ENCODE data around the gene LUC7L2. TPM values are rescaled to one million over a fixed set of nuclear protein-coding genes. Genes with fewer than 3 reads are reported as not detected.

The LUC7L2 gene
- total RNA-seq, 1 experiment from 2014 or later = 94.4 TPM

DNA sequence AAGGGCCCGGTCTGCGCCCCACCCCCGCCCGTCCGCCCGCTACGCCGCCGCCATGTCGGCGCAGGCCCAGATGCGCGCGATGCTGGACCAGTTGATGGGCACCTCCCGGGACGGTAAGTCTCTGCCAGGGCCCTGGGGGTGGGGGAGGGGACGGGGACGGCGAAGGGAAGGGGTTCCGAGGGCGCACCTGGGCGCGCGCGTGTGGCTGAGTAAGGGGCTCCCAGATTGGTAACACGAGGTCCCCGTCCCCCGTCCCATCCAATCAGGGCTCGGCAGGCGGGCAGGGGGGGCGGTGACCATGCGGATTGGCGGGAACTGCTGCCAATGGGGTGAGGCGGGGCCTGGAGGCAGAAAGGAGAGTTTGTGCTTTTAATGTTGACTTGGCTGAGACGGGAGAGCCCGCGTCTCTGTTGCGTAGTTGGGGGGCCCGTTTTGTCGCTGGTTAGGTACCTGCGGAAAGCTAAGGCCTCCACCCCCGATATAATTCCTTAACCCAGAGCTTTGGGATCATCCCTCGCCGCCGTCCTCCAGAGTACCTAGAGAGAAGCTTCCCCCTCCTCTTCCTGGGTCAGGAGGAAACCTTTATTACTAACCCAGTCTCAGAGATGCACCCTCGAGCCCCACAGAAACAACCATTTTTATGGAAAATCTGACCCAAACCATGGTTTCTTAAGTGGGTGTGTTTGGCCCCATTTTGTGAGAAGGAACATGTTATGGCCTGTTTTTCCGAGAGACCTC, 685 bp downstream of the LUC7L2 start (continued):
- TF ChIP-seq CREB1 (CRISPR knock-in tag; IDR thresholded peaks at IDR 0.05) = no peak
- TF ChIP-seq, protein P1, sequence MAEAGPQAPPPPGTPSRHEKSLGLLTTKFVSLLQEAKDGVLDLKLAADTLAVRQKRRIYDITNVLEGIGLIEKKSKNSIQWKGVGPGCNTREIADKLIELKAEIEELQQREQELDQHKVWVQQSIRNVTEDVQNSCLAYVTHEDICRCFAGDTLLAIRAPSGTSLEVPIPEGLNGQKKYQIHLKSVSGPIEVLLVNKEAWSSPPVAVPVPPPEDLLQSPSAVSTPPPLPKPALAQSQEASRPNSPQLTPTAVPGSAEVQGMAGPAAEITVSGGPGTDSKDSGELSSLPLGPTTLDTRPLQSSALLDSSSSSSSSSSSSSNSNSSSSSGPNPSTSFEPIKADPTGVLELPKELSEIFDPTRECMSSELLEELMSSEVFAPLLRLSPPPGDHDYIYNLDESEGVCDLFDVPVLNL (CRISPR knock-in tag; IDR thresholded peaks at IDR 0.05; ENCODE audit: borderline replicate concordance, low read depth) = no peak
- TF ChIP-seq NFATC4 (CRISPR knock-in tag; IDR thresholded peaks at IDR 0.05) = no peak

DNA sequence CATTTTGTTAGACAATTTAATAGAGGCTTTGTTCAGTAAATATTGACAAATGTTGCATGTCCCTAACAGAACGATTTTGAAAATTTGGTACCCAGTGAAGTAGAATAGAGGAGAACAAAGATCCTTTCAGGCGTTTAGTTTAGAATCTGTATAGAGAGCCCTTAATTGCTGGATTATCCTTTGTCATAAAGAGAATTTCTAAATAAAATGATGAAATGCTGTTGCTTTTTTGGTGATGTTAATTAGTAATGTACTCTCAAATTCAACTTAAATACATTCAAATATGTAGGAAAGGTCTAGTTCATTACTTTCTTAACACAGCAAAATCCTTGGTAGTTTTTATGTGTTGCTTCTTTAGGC, 1.2 kb downstream of the LUC7L2 start:
- ATAC-seq (no peak), DNase-seq (ENCODE audit: low spot score) (no peak)
- Mint-ChIP-seq H3K27ac (peak overlapping the region; percentile 95), H3K4me1 (peaks cover 36% of the 10 kb centered on the region), H3K27me3 (ENCODE audit: low read depth) (no peaks in the 10 kb centered on the region), H3K4me3 (peak overlapping the region; percentile 81), H3K36me3 (peaks cover 7% of the 10 kb centered on the region), H3K9me3 (no peaks in the 10 kb centered on the region)
- POLR2A ChIA-PET = interaction anchor here (0.6 to 1.9 kb wide), 5 partner anchors 9 to 40 kb away, joined by 3 to 9 read pairs (median 4); no protein-coding TSS in a partner anchor
- CTCF ChIA-PET = no interaction called here
- no peak for TF ChIP-seq ZNF219 (CRISPR knock-in tag; IDR thresholded peaks at IDR 0.05; ENCODE audit: borderline replicate concordance)
- TF ChIP-seq, protein P2, sequence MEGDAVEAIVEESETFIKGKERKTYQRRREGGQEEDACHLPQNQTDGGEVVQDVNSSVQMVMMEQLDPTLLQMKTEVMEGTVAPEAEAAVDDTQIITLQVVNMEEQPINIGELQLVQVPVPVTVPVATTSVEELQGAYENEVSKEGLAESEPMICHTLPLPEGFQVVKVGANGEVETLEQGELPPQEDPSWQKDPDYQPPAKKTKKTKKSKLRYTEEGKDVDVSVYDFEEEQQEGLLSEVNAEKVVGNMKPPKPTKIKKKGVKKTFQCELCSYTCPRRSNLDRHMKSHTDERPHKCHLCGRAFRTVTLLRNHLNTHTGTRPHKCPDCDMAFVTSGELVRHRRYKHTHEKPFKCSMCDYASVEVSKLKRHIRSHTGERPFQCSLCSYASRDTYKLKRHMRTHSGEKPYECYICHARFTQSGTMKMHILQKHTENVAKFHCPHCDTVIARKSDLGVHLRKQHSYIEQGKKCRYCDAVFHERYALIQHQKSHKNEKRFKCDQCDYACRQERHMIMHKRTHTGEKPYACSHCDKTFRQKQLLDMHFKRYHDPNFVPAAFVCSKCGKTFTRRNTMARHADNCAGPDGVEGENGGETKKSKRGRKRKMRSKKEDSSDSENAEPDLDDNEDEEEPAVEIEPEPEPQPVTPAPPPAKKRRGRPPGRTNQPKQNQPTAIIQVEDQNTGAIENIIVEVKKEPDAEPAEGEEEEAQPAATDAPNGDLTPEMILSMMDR (IDR thresholded peaks at IDR 0.05) = no peak
- no peak for TF ChIP-seq FOXP1 (CRISPR knock-in tag; IDR thresholded peaks at IDR 0.05; ENCODE audit: borderline replicate concordance)
- no peak for TF ChIP-seq TCF7 (CRISPR knock-in tag; IDR thresholded peaks at IDR 0.05; ENCODE audit: low read depth)
- no peak for TF ChIP-seq SMAD4 (CRISPR knock-in tag; IDR thresholded peaks at IDR 0.05)
- TF ChIP-seq, protein P3, sequence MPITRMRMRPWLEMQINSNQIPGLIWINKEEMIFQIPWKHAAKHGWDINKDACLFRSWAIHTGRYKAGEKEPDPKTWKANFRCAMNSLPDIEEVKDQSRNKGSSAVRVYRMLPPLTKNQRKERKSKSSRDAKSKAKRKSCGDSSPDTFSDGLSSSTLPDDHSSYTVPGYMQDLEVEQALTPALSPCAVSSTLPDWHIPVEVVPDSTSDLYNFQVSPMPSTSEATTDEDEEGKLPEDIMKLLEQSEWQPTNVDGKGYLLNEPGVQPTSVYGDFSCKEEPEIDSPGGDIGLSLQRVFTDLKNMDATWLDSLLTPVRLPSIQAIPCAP (CRISPR knock-in tag; IDR thresholded peaks at IDR 0.05) = no peak
- TF ChIP-seq, protein P4, sequence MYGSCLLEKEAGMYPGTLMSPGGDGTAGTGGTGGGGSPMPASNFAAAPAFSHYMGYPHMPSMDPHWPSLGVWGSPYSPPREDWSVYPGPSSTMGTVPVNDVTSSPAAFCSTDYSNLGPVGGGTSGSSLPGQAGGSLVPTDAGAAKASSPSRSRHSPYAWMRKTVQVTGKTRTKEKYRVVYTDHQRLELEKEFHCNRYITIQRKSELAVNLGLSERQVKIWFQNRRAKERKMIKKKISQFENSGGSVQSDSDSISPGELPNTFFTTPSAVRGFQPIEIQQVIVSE (CRISPR knock-in tag; IDR thresholded peaks at IDR 0.05; ENCODE audit: borderline replicate concordance) = no peak
- TF ChIP-seq CREM (CRISPR knock-in tag; IDR thresholded peaks at IDR 0.05) = no peak
- no peak for TF ChIP-seq MYBL2 (CRISPR knock-in tag; IDR thresholded peaks at IDR 0.05)
- no peak for TF ChIP-seq ZNF396 (CRISPR knock-in tag; IDR thresholded peaks at IDR 0.05; ENCODE audit: borderline replicate concordance)
- TF ChIP-seq ZNF138 (CRISPR knock-in tag; conservative IDR thresholded peaks at IDR 0.05) = no peak
- no peak for TF ChIP-seq ZNF121 (CRISPR knock-in tag; IDR thresholded peaks at IDR 0.05)
- no peak for TF ChIP-seq EMX1 (CRISPR knock-in tag; IDR thresholded peaks at IDR 0.05)
- TF ChIP-seq, protein P5, sequence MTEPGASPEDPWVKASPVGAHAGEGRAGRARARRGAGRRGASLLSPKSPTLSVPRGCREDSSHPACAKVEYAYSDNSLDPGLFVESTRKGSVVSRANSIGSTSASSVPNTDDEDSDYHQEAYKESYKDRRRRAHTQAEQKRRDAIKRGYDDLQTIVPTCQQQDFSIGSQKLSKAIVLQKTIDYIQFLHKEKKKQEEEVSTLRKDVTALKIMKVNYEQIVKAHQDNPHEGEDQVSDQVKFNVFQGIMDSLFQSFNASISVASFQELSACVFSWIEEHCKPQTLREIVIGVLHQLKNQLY (CRISPR knock-in tag; IDR thresholded peaks at IDR 0.05) = no peak
- no peak for TF ChIP-seq ZBTB21 (CRISPR knock-in tag; IDR thresholded peaks at IDR 0.05; ENCODE audit: borderline replicate concordance)
- TF ChIP-seq ZNF671 (CRISPR knock-in tag; IDR thresholded peaks at IDR 0.05) = no peak
- no peak for TF ChIP-seq NFE2L1 (CRISPR knock-in tag; IDR thresholded peaks at IDR 0.05)
- TF ChIP-seq ATF1 (CRISPR knock-in tag; IDR thresholded peaks at IDR 0.05) = no peak
- no peak for TF ChIP-seq TEAD1 (CRISPR knock-in tag; IDR thresholded peaks at IDR 0.05)
